GM13977 (cell line): ENCODE measurements around the gene KRTAP4-6.

Experiments used
- DNase-seq: peaks from one replicate; pipeline ENCODE4 v3.0.0; 2012; ENCODE audit warnings: low spot score
- in situ Hi-C: fragments of 300-500 bp; cut with MboI; formaldehyde crosslinking; loops from one replicate; pipeline ENCODE4 v1.12.0; 2022; ENCODE audit warnings: low sequenced_read_pairs, low pct_unique_long_range_greater_than_20kb, mixed read lengths, inconsistent platforms; ENCODE audit not compliant: unreplicated experiment
- TF ChIP-seq, protein P1 (sequence below): IDR thresholded peaks from 2 replicates; pipeline ENCODE4 v1.5.1; 2012; ENCODE audit warnings: mild to moderate bottlenecking, control low read depth; ENCODE audit not compliant: insufficient read depth; ENCODE audit errors: extremely low read depth, missing control alignments

KRTAP4-6 gene

DNA sequence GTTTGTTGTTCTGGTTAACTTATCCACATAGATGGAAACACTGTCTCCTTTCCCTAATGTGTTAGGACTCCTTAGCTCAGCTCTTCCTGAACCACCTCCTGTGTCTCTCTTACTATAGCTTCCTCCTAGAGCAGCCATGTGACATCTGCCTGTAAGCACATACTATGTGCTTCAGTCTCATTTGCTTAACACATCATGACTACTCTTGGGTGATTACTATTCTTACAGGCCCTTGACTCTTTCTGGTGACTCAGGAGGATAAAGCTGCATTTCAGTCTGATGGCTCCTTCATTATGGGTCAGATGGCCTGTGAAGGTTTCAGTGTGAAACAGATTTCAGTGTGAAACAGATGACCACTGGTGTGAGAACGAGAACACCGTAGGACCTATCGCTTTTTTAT lies 38.0 kb upstream of the KRTAP4-6 start:
- in situ Hi-C loops = no loop called here
- TF ChIP-seq, protein P1, sequence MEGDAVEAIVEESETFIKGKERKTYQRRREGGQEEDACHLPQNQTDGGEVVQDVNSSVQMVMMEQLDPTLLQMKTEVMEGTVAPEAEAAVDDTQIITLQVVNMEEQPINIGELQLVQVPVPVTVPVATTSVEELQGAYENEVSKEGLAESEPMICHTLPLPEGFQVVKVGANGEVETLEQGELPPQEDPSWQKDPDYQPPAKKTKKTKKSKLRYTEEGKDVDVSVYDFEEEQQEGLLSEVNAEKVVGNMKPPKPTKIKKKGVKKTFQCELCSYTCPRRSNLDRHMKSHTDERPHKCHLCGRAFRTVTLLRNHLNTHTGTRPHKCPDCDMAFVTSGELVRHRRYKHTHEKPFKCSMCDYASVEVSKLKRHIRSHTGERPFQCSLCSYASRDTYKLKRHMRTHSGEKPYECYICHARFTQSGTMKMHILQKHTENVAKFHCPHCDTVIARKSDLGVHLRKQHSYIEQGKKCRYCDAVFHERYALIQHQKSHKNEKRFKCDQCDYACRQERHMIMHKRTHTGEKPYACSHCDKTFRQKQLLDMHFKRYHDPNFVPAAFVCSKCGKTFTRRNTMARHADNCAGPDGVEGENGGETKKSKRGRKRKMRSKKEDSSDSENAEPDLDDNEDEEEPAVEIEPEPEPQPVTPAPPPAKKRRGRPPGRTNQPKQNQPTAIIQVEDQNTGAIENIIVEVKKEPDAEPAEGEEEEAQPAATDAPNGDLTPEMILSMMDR = no peak
- no peak for DNase-seq

DNA sequence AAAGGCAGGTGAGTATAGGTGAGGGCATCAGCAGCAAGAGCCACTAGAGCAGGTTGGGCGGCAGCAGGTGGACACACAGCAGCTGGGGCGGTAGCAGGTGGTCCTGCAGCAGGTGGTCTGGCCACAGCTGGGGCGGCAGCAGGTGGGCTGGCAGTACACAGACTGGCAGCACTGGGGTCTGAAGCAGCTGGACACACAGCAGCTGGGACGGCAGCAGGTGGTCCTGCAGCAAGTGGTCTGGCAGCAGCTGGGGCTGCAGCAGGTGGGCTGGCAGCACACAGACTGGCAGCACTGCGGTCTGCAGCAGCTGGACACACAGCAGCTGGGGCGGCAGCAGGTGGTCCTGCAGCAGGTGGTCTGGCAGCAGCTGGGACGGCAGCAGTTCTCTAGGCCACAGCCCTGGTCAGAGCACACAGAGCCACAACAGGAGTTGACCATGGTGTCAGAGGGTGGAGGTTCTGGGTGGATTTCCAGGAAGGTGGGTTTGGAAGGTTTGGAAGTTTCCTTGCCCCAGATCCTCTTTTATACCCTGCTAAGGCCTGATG lies 37.5 kb upstream of the KRTAP4-6 start, which contains the start of gene KRTAP4-2:
KRTAP4-2 (minus strand) TSS at position 495 of the 545 bp plus-strand sequence; CDS start at position 438, 57 bp downstream.
- in situ Hi-C loops = no loop called here
- DNase-seq = no peak
- TF ChIP-seq, protein P1 = no peak

DNA sequence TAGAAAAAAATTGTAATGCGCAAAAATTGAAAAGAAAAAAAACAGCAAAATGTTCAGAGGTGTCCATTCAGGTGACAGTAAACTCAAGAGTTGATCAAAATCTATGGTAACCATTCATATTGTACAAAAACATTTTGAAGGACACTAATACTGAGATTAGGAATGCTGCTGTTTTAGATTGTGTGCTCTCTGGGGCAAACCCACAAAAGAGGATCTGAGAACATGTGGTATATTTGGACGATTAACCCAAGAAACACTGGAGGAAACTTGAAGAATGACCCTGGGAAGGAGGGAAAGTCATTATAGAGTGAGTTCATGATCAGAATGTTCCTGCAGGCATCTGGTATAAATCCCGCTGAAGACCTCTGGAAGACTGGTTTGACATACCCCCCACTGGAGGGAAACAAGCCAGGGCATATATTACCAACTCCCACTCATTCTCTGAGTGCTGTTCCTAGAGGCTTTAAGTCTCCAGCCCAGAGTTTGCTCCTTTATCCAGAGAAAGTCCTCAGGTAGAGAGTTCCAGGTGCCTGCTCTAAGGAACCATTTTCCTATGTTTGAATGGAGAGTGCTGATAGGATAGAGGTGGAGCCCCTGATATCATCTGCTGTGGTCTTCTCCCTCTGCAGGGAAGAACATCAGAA lies 36.5 kb upstream of the KRTAP4-6 start:
- in situ Hi-C loops = no loop called here
- DNase-seq = peak; percentile 23
- TF ChIP-seq, protein P1 = no peak

DNA sequence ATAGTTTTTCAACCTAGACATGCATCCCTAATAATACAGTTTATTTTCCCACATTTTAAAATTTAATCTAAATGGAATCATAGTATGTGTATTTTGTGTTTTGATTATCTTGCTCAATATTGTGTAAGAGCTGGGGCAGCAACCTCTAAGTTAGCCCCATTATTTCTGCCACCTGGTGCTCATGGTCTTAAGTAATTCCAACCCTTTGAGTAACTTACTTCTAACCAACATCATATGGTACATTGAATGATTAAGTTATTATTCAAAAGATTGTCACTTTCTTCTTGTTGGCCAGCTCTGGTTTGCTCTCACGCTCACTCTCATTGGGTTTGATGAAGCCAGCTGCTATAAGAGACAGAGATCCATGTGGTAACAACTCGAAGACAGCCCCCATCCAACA lies 31.5 kb upstream of the KRTAP4-6 start:
- in situ Hi-C loops = no loop called here
- TF ChIP-seq, protein P1 = no peak
- DNase-seq = no peak

DNA sequence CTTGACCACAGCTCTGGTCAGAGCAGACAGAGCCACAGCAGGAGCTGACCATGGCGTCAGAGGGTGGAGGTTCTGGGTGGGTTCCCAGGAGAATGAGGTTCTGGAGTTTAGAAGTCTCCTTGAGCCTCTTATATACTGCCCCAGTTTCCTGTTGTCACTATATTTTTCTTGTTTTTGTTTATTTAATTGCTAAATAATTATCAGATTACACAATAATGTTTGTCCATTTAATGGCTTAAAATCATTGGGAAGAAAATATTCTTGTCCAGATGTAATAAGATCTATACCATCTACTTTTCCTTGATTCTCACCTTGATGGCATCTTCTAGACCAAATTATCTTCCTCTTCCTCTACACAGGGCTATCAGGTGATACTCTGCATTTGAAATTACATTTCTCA lies 27.8 kb upstream of the KRTAP4-6 start, which contains the start of gene KRTAP4-3:
KRTAP4-3 (minus strand) TSS at position 101 of the 400 bp plus-strand sequence; CDS start at position 52, 49 bp downstream.
- DNase-seq = no peak
- in situ Hi-C loops = no loop called here
- TF ChIP-seq, protein P1 = no peak

DNA sequence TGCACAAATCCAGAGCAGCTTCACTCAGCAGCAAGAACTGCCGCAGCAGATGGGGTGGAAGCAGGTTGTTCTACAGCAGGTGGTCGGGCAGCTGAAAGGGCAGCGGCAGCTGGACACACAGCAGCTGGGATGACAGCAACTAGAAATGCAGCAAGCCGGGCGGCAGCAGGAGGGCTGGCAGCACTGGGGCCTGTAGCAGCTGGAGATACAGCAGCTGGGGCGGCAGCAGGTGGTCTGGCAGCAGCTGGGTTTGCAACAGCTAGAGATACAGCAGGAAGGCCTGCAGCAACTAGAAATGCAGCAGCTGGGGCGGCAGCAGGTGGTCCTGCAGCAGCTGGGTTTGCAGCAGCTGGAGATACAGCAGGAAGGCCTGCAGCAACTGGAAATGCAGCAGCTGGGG lies 27.2 kb upstream of the KRTAP4-6 start:
- TF ChIP-seq, protein P1 = no peak
- in situ Hi-C loops = no loop called here
- DNase-seq = no peak
